Smooth muscle cell of trachea (primary cell): Measurements from ENCODE around the gene KEL. TPM values are rescaled to one million over a fixed set of nuclear protein-coding genes. Genes with fewer than 3 reads are reported as not detected.

ENCODE experiments used
- total RNA-seq: library from RNA; depleted of rRNA; stranded (reverse); fragments of >200 nt; gene quantifications from 2 replicates; pipeline ENCODE4 v1.2.1, GENCODE V29; 2014

Gene KEL, protein sequence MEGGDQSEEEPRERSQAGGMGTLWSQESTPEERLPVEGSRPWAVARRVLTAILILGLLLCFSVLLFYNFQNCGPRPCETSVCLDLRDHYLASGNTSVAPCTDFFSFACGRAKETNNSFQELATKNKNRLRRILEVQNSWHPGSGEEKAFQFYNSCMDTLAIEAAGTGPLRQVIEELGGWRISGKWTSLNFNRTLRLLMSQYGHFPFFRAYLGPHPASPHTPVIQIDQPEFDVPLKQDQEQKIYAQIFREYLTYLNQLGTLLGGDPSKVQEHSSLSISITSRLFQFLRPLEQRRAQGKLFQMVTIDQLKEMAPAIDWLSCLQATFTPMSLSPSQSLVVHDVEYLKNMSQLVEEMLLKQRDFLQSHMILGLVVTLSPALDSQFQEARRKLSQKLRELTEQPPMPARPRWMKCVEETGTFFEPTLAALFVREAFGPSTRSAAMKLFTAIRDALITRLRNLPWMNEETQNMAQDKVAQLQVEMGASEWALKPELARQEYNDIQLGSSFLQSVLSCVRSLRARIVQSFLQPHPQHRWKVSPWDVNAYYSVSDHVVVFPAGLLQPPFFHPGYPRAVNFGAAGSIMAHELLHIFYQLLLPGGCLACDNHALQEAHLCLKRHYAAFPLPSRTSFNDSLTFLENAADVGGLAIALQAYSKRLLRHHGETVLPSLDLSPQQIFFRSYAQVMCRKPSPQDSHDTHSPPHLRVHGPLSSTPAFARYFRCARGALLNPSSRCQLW
- total RNA-seq, result 0.17 TPM in 1 of 2 replicates, not detected in the other

DNA sequence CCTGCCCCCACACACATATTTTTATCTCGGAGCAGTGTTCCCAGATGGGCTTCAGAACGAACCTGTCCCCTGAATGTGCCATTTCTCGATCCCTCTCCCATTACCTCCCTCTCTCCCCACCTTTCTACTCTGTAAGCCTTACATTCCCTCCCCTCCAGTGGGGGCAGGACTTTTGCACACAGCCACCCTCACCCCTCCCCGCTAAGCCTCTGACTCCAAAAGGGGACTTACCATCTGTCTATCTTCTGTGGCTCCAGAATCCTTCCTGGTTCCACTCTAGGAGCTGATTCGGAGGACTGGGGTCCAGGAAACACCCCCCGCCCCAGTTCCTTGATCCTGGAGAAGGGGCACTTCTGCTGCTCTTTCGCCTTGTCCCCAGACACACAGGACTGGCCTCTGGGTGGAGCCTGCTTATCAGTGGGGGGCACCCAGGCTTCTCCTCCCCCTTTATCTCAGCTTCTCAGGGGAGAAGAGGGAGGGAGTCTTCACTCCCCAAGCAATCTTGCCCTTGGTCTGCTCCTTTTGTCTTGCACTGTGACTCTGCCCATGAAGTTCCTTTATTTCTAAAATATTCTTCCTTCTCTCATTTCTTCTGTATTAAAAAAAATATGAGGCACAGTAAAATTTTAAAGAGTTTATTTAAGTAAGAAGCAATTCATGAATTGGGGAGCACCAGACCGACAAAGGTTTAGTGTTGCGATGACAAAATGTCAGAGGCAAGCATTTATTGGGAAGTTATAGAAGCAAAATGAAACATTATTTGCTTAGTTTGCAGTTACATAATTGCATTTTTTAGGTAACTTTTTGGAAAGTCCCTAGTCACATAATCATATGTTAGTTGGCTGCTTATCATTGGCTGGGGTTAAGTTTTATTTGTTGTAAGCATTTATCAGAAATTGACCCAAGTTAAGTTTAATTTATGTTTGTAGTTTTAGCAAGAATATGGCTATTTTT, at the start of gene KEL:
TSS of gene KEL (minus strand) at position 391 of the 954 bp plus-strand sequence. CDS start at position 234, 157 bp downstream.

DNA sequence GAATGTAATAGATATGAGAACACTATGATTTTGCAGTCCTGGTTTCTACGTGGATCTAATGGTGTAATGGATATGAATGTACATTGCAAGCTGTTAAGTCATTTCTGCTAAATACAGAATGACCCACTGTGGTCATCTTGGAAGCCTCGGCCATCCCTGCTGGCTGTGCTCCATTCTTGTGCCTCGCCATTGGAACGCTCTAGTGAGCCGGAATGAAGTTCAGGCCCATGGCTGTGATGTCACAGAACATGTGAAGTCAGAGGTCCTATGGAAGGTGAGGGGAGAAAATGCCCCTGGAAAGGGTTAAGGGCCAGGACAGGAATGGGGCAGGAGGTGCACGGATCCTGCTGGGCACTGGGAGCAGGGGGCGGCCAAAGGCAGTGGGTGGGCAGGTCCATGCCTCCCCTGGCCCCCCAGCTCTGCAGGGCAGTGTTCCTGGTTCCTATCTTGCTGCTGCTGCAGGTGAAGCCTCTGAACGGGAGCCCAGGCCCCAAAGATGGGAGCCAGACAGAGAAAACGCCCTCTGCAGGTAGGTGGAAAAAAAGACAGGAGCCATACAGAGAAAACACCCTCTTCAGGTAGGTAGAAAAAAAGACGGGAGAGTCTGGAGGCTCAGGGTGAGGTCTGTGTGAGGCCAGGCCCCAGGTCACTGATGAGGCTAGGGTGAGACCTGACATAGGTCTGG, 22.8 kb downstream of the KEL start, which contains the start of gene LLCFC1:
TSS of gene LLCFC1 (plus strand) at position 259 of the 685 bp plus-strand sequence. CDS start at position 397, 138 bp downstream.

DNA sequence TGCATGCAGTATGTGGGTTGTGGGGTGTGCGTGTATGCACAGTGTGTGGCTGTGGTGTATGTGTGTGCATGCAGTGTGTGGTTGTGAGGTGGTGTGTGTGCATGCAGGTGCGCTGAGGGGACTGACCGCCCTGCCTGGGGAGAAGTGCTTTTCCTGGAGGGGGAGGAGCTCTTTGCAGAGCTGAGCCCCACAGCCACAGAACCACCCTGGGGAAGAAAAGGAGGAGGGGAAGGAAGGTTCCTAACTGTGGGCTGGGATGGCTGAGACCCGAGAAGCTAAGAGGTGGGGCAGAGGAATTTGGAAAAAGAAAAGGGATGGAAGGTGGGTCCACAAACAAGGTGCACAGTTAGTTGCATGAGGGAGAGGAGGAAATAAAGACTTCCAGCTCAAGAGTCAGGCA, 28.5 kb downstream of the KEL start, which contains the start of gene TRPV5:
TSS of gene TRPV5 (minus strand) at position 123 of the 400 bp plus-strand sequence. CDS start 287 bp downstream, outside the sequence.

Other genes with a start within 250 kb of the KEL start
- gene PRSS1, start 212.9 kb downstream of the KEL start, total RNA-seq, result not detected in 2 replicates
- not detected in 2 replicates for gene PRSS2, start 191.4 kb downstream of the KEL start, total RNA-seq
- gene EPHB6, start 107.3 kb downstream of the KEL start, total RNA-seq, result 1.9 and 8.8 TPM in 2 replicates
- gene TRPV6, start 76.6 kb downstream of the KEL start, total RNA-seq, result not detected in 2 replicates
- not detected in 2 replicates for gene TRPV5, start 28.6 kb downstream of the KEL start, total RNA-seq
- gene LLCFC1, start 22.9 kb downstream of the KEL start, total RNA-seq, result not detected in 2 replicates
- gene OR9A2, start 64.8 kb upstream of the KEL start, total RNA-seq, result not detected in 2 replicates
- gene OR6V1, start 90.0 kb upstream of the KEL start, total RNA-seq, result not detected in 2 replicates
- gene PIP, start 169.7 kb upstream of the KEL start, total RNA-seq, result not detected in 2 replicates
- not detected in 2 replicates for gene TAS2R39, start 221.1 kb upstream of the KEL start, total RNA-seq